ENCODE measurements around the gene EGLN2. TPM values are rescaled to one million over a fixed set of nuclear protein-coding genes. Genes with fewer than 3 reads are reported as not detected.
"Not testable (repeated sequence)": the region's sequence is repeated elsewhere in the genome, so short reads cannot be mapped to it uniquely, and the experiment has no call there.

EGLN2 gene
- total RNA-seq, 1 experiment from 2014 or later, result 70.7 TPM

- DNase-seq (ENCODE audit: low read depth, low spot score), result no peak
- in situ Hi-C loops (cut with HindIII; ENCODE audit: low pct_unique_long_range_greater_than_20kb, low sequenced_read_pairs), result no loop called here
Measured at GRCh38 chr19:40808021-40808325, 9.0 kb downstream of the EGLN2 start.

GRCh38 chr19:40808497-40808896 is 9.5 kb downstream of the EGLN2 start:
- DNase-seq (ENCODE audit: low read depth, low spot score), result no peak
- in situ Hi-C loops (cut with HindIII; ENCODE audit: low pct_unique_long_range_greater_than_20kb, low sequenced_read_pairs), result no loop called here

DNA sequence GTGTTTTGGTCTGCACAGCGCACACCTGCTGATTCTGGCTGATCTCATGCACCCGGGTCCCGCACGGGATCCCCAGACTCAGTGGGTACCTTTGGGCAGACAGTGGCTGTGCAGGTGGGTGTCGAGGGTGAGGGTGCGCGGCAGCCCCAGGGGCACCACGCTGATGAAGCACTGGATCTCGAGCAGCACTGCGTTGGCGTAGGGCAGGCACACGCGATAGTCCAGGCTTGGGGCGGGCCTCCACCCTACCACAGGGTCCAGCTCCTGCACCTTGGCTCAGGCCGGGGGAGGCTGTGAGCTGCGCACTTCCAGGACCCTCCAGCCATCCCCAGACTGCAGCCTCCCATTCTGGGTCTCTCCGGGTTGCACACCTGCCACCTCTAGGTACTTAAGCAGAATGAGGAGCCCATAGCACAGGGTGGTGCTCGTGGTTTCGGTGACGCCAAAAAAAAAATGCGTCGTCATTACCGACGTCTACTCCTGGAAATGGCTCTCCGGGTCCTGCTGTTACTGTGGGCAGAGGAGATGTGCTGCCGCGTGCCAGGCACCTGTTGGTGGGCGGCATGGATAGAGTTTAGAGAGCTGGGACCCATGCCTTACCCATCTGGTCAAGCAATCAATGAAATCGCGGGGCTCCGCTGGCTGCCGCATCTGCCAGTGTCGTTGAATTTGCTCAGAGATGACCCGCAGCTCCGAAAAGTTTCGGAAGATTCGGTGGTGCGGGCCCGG is 10.5 kb downstream of the EGLN2 start:
- in situ Hi-C loops (cut with HindIII; ENCODE audit: low pct_unique_long_range_greater_than_20kb, low sequenced_read_pairs), result no loop called here
- no peak for DNase-seq (ENCODE audit: low read depth, low spot score)

DNA sequence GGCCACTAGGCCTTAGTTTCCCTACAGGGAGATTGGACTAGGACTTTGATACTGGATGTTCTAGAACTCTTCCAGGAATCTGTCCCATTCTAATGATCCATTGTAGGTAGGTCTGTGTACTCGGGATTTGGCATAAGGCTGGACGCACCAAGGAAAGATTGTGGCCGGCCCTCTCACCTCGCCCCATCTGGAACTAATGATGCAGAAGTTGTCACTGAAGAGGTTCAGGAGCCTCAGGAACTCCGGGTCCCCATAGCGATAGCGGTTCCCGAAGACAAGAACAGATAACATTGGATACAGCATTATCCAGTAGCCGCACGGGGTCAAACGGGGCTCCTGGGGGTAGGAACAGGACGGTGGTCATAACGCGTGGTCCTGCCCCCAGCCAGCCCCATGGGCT is 11.2 kb downstream of the EGLN2 start:
- no peak for DNase-seq (ENCODE audit: low read depth, low spot score)
- in situ Hi-C loops (cut with HindIII; ENCODE audit: low pct_unique_long_range_greater_than_20kb, low sequenced_read_pairs), result no loop called here

- in situ Hi-C loops (cut with HindIII; ENCODE audit: low pct_unique_long_range_greater_than_20kb, low sequenced_read_pairs), result not testable (repeated sequence)
- DNase-seq (ENCODE audit: low read depth, low spot score), result peak; percentile 61
Measured at GRCh38 chr19:40810649-40811408, 11.8 kb downstream of the EGLN2 start.

- no peak for DNase-seq (ENCODE audit: low read depth, low spot score)
- in situ Hi-C loops (cut with HindIII; ENCODE audit: low pct_unique_long_range_greater_than_20kb, low sequenced_read_pairs), result no loop called here
Measured at GRCh38 chr19:40811478-40812341, 12.7 kb downstream of the EGLN2 start.

GRCh38 chr19:40812571-40812970 is 13.6 kb downstream of the EGLN2 start:
- DNase-seq (ENCODE audit: low read depth, low spot score); in situ Hi-C loops (cut with HindIII; ENCODE audit: low pct_unique_long_range_greater_than_20kb, low sequenced_read_pairs): not testable (repeated sequence)

GRCh38 chr19:40813182-40813581 is 14.2 kb downstream of the EGLN2 start:
- in situ Hi-C loops (cut with HindIII; ENCODE audit: low pct_unique_long_range_greater_than_20kb, low sequenced_read_pairs), result no loop called here
- DNase-seq (ENCODE audit: low read depth, low spot score), result no peak

DNA sequence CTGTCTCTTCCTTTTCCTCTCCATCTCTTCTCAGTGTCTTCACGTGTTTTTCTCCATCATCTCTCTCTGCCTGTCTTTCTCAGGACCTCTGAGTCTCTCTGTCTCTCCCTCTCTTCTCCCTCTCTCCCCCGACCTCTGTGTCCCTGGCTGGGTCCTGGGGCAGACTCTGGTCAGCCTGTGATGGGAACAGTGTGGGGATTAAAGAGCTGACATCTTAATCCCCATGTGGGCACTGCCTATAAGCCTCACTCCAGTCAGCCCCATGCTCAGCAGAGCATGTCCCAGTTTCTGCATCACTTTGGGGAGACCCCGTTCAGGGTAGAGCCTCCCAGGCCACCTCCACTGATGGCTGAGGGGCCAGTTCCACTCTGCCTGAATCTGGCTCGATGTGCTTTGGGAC is 16.2 kb downstream of the EGLN2 start:
- no peak for DNase-seq (ENCODE audit: low read depth, low spot score)
- in situ Hi-C loops (cut with HindIII; ENCODE audit: low pct_unique_long_range_greater_than_20kb, low sequenced_read_pairs), result no loop called here

DNA sequence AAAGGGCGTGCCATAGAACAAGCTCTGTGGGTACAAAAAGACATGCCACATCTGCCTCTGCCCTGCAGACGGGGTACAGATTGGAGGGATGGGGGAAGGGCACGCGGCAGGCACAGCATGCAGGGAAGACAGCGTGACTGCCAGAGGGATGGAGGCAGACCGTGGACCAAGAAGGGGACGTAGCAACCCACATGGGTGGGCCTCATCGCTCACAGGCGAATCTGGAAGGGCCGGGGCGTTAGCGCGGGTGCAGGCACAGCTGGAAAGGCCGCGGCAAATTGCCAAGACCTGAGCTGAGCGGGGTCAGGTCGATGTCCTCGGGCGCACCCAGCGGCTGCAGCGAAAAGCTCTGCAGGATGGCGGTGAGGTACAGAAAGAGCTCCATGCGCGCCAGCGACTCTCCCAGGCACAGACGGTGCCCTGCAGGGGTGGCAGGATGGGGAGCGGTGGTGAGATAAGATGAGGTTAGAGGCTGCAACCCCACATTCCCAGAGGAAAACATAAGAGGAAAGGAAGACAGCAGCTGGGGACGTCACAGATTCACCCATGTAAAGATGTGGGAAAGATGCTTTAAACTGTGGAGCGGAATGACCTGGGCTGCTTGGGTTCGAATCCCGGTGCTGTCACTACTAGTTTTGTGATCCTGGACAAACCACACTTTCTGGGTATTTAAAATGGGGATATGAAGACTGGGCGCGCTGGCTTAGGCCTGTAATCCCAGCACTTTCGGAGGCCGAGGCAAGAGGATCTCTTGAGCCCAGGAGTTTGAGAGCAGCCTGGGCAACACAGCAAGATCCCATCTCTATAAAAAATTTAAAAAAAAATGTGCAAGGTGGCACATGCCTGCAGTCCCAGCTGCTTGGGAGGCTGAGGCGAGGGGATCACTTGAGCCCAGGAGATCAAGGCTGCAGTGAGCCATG is 19.7 kb downstream of the EGLN2 start:
- in situ Hi-C loops (cut with HindIII; ENCODE audit: low pct_unique_long_range_greater_than_20kb, low sequenced_read_pairs); DNase-seq (ENCODE audit: low read depth, low spot score): not testable (repeated sequence)

DNA sequence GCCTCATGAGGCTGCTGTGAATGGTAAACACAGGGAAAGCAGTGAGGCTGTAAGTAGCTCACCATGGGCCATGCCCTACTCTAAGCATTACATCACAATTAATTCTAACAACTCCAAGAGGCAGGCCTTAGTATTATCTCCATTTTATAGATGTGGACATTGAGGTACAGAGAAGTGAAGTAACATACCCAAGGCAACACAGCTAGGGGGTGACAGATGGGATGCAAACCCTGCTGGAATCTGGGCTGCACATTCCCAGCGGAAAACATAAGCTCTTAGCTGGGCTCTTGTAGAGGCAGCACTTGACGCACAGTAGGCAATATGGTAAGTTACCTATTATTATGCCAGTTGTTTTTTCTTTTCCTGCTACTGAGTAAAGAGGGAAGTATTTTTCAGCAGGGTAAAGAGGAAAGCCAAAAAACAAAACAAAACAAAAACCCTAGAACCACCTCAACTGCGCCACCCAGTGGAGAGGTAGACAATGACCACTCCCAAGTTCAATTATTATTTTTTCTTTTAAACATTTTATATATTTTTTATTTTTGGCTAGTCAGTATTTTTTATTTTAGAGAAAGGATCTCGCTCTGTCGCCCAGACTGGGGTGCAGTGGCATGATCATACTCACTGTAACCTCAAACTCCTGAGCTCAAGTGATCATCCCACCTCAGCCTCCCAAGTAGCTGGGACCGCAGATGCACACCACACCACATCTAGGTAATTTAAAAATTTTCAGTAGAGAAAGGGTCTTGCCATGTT is 20.7 kb downstream of the EGLN2 start:
- peak; percentile 26 for DNase-seq (ENCODE audit: low read depth, low spot score)
- in situ Hi-C loops (cut with HindIII; ENCODE audit: low pct_unique_long_range_greater_than_20kb, low sequenced_read_pairs), result not testable (repeated sequence)

DNA sequence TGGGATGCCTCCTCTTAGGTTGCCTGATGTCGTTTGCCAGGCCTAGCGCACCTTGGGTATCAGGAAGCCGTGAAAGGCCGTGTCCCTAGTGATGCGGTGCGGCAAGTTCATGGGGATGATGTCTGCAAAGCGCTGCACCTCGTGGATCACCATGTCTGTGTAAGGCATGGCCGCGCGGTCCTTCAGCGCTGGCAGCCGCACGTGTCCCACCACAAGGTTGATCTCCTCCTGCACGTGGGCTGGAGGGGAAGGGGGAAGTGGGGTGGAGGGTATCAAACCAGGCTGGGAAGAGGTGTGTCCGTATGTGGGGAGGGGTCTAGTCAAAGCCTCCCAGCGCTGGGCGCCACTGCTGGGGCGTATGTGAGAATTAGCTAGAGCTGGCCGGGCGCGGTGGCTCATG is 23.2 kb downstream of the EGLN2 start:
- DNase-seq (ENCODE audit: low read depth, low spot score), result no peak
- in situ Hi-C loops (cut with HindIII; ENCODE audit: low pct_unique_long_range_greater_than_20kb, low sequenced_read_pairs), result no loop called here

- in situ Hi-C loops (cut with HindIII; ENCODE audit: low pct_unique_long_range_greater_than_20kb, low sequenced_read_pairs); DNase-seq (ENCODE audit: low read depth, low spot score): not testable (repeated sequence)
Measured at GRCh38 chr19:40822704-40823553, 23.9 kb downstream of the EGLN2 start.

DNA sequence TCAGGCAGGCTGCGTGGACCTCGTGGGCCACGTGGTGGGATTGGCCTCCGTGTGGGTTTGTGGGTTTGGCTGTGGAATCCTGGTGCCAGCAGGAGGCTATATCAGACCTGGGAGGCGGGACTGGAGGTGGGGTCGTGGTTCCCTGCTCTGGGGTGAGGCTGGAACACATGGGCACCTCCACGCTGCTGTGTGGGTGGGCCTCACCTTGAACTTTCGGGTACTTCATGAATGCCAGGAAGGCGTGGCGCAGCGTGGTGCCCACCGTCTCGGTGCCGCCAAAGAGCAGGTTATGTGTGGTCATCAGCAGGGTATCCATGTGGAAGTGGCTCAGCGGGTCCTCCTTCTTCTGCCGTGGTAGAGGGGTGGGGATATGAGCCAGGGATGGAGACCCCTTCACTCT is 25.9 kb downstream of the EGLN2 start:
- in situ Hi-C loops (cut with HindIII; ENCODE audit: low pct_unique_long_range_greater_than_20kb, low sequenced_read_pairs); DNase-seq (ENCODE audit: low read depth, low spot score): not testable (repeated sequence)

DNA sequence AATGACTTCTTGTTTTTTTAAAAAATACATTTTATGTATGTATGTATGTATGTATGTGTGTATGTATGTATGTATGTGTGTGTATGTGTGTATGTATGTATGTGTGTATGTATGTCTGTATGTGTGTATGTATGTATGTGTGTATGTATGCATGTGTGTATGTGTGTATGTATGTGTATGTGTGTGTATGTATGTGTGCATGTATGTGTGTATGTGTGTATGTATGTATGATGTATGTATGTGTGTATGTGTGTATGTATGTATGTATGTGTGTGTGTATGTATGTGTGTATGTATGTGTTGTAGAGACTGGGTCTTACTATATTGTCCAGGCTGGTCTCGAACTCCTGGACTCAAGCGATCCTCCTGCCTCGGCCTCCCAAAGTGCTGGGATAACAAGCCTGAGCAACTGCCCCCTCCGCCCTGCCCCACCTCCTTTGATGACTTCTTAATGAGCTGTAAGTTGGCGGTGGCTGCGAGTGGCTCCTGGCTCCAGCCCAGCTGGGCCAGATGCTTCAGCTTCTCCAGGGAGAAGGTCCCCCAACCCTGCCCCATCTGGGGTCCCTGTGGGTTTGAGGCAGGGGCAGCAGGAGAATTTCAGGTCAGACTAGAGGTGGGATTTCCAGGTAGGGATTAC is 26.6 kb downstream of the EGLN2 start:
- in situ Hi-C loops (cut with HindIII; ENCODE audit: low pct_unique_long_range_greater_than_20kb, low sequenced_read_pairs); DNase-seq (ENCODE audit: low read depth, low spot score): not testable (repeated sequence)
